Psoas muscle (tissue), 8 donors: ENCODE results near the gene RXFP4. TPM values are rescaled to one million over a fixed set of nuclear protein-coding genes. Genes with fewer than 3 reads are reported as not detected.

Experiments
- ATAC-seq, 4 donors: fragments of 200-7000 bp; cut with Tn5 transposase; one replicate each; pipeline ENCODE4 v1.9.1; 2020; ENCODE audit warnings: moderate library complexity in 3 of 4, mild to moderate bottlenecking in 2 of 4
- DNase-seq, 2 donors: peaks; one replicate each; pipeline ENCODE4 v3.0.0-alpha.2; 2020
- H3K27ac ChIP-seq: fragments of 200-600 bp; one replicate; pipeline ENCODE4 v1.8.0; 2022
- H3K27me3 ChIP-seq, 3 donors: fragments of 200-600 bp in 1 of 3; one replicate each; pipeline versions ENCODE4 v1.6.1 to v1.8.0; 2013 to 2022; ENCODE audit warnings: low read length in 2 of 3, mild to moderate bottlenecking in 2 of 3, moderate library complexity in 1 of 3; ENCODE audit not compliant: insufficient read depth in 3 of 3
- H3K36me3 ChIP-seq, 2 donors: fragments of 200-600 bp in 1 of 2; one replicate each; pipeline versions ENCODE4 v1.6.1 to v1.8.0; 2013 to 2022; ENCODE audit warnings: low read depth in 1 of 2, mild to moderate bottlenecking in 1 of 2, moderate library complexity in 1 of 2; ENCODE audit not compliant: insufficient read depth in 1 of 2
- H3K4me1 ChIP-seq: fragments of 200-600 bp; one replicate; pipeline ENCODE4 v1.8.0; 2022
- H3K4me3 ChIP-seq: fragments of 200-600 bp; one replicate; pipeline ENCODE4 v1.8.0; 2022; ENCODE audit warnings: mild to moderate bottlenecking
- H3K9me3 ChIP-seq: fragments of 200-600 bp; one replicate; pipeline ENCODE4 v1.8.0; 2022
- WGBS, 3 donors: extraction: QIAGEN DNeasy Blood & Tissue Kit; methylation state at CpG; one replicate each; pipeline versions ENCODE4 v1.1.6 to v1.1.7; 2013; 5-methylcytosine and 5-hydroxymethylcytosine counted together
- intact Hi-C, 2 donors: fragments of 100-400 bp; cut with DNase I; formaldehyde crosslinking; loops; one replicate each; pipeline versions ENCODE4 v1.11.0 to v1.14.2; 2022
- polyA plus RNA-seq, 3 donors: library from polyadenylated mRNA; stranded (reverse); fragments of 200-250 nt; gene quantifications; one replicate each; pipeline ENCODE4 v1.2.3, GENCODE V29; 2013
- total RNA-seq, 4 donors: library from RNA; stranded (reverse); fragmentation: NEBNext Ultra II Directional in 2 of 4; extraction: Animal tissue kit (Norgen Biotek cat#: 25700) in 2 of 4; gene quantifications; one replicate each; pipeline versions ENCODE4 v1.2.1 to v1.2.4, GENCODE V29; 2021 to 2023
- TF ChIP-seq, protein P1 (sequence below): fragments of 200-600 bp; IDR thresholded peaks from one replicate; pipeline ENCODE4 v1.8.0; 2022; ENCODE audit warnings: antibody characterized with exemption
- donor health status: healthy with polysubstance abuse.
- donor health status: DM: no; HTN: no; CAD: no; lungs with moderate emphysema.
- donor health status: Bipolar disorder and iron deficiency.
- donor health status: healthy.
- donor health status: DM: yes; HTN: yes; CAD: no.
- donor health status: DM: no; HTN: no; CAD: no.
- donor health status: DM: no; HTN: no; CAD: no.
- donor health status: DM: yes; HTN: yes; CAD: no.

Gene RXFP4
- total and polyA plus RNA-seq, 7 donors: not detected

DNA sequence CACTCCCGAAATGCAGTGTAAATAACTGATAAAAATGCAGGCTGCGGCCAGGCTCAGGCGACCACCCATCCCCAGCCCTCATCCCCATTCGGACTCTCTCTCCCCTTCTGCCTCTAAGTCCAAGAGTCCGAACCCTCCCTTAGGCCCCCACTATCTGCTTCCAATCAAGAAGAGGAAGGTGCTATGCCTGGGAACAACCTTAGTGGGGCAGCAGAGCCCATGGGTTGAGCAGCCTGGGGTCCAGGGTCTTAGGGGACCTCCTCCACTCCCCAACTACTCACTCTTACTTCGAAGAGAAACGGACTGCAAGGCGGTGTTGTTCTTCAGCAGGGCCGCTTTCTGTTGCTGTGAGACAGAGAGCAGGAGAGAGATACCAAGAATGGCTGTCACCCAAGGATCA is 24.7 kb downstream of the RXFP4 start:
- H3K27ac ChIP-seq: peak overlapping the region; percentile 89

DNA sequence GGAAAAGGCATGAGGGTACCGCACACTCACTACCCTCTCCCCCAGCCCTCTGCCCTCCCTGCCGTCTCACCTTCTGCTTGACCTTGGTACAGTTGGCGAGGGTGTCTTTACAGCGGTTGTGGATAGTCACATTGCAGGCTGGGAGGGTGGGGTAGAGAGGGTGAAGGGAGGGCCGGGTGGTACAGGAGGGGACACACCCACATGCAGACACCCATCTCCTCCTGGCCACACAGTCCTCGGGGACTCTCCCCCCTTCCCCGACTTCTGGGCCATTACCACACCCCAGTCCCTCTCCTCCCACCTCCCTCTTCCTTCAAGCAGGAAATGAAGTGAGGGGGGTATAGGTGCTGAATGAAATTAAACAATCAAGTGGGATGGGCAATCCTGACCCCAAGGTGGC is 25.3 kb downstream of the RXFP4 start:
- ATAC-seq (no peak), DNase-seq (no peak)
- H3K36me3 ChIP-seq: peaks cover 4 to 61% of the 10 kb centered on the region in 2 donors
- H3K4me3 ChIP-seq: peak overlapping the region; percentile 55
- peaks cover 64% of the 10 kb centered on the region for H3K4me1 ChIP-seq
- intact Hi-C loops: no loop called here
- WGBS, 3 donors: 27 to 33% (median 29%) methylated on average over 7 of the region's 7 CpGs
- TF ChIP-seq, protein P1, sequence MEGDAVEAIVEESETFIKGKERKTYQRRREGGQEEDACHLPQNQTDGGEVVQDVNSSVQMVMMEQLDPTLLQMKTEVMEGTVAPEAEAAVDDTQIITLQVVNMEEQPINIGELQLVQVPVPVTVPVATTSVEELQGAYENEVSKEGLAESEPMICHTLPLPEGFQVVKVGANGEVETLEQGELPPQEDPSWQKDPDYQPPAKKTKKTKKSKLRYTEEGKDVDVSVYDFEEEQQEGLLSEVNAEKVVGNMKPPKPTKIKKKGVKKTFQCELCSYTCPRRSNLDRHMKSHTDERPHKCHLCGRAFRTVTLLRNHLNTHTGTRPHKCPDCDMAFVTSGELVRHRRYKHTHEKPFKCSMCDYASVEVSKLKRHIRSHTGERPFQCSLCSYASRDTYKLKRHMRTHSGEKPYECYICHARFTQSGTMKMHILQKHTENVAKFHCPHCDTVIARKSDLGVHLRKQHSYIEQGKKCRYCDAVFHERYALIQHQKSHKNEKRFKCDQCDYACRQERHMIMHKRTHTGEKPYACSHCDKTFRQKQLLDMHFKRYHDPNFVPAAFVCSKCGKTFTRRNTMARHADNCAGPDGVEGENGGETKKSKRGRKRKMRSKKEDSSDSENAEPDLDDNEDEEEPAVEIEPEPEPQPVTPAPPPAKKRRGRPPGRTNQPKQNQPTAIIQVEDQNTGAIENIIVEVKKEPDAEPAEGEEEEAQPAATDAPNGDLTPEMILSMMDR: no peak
- H3K27me3 ChIP-seq: no peaks in the 10 kb centered on the region
- peak overlapping the region; percentile 89 for H3K27ac ChIP-seq
- no peaks in the 10 kb centered on the region for H3K9me3 ChIP-seq

More for the DNA sequence above, 24.7 kb downstream of the RXFP4 start:
- Histone ChIP-seq H3K4me3 (no peak overlapping the region), H3K9me3 (no peaks in the 10 kb centered on the region), H3K4me1 (peaks cover 63% of the 10 kb centered on the region), H3K36me3 (peaks cover 4 to 67% of the 10 kb centered on the region in 2 donors), H3K27me3 (no peaks in the 10 kb centered on the region)
- ATAC-seq (no peak), DNase-seq (no peak)
- 67 to 73% (median 72%) methylated on average over 9 of the region's 9 CpGs for WGBS, 3 donors
- TF ChIP-seq, protein P1: peak; percentile 19
- intact Hi-C loops: no loop called here

GRCh38 chr1:155967341-155968050 is 26.1 kb downstream of the RXFP4 start:
- peak overlapping the region; percentile 89 for H3K27ac ChIP-seq
- TF ChIP-seq, protein P1: no peak
- peak; percentile 24 to 62 (median 45) for ATAC-seq
- peaks cover 64% of the 10 kb centered on the region for H3K4me1 ChIP-seq
- 9 to 20% (median 16%) methylated on average over 13 of the region's 13 CpGs for WGBS, 3 donors
- peak overlapping the region; percentile 55 for H3K4me3 ChIP-seq
- no peaks in the 10 kb centered on the region for H3K27me3 ChIP-seq
- intact Hi-C loops: no loop called here
- peaks cover 4 to 53% of the 10 kb centered on the region in 2 donors for H3K36me3 ChIP-seq
- DNase-seq: peak in 1 of 2 donors; percentile 72
- H3K9me3 ChIP-seq: no peaks in the 10 kb centered on the region

DNA sequence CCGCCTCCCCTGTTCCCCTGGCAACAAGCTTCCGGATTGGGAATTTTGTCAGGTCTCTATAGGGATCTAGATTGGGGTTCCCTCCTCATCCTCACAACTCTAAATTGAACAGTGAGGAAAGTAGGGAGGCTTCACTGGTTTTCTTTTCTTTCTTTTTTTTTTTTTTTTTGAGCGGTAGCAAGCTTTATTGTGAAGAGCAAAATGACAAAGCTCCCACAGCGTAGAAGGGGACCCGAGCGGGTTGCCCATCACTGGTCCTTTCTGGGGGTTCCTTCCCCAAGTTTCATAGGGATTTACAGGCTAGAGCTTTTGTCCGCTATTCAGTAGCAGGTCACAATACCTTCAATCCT is 26.6 kb downstream of the RXFP4 start:
- peaks cover 4 to 48% of the 10 kb centered on the region in 2 donors for H3K36me3 ChIP-seq
- H3K27ac ChIP-seq: peak overlapping the region; percentile 89
- TF ChIP-seq, protein P1: no peak
- no peaks in the 10 kb centered on the region for H3K9me3 ChIP-seq
- WGBS, 3 donors: 36 to 39% (median 38%) methylated on average over 7 of the region's 7 CpGs
- peaks cover 69% of the 10 kb centered on the region for H3K4me1 ChIP-seq
- ATAC-seq: peak in 1 of 4 donors; percentile 1
- no peaks in the 10 kb centered on the region for H3K27me3 ChIP-seq
- intact Hi-C loops: no loop called here
- H3K4me3 ChIP-seq: peak overlapping the region; percentile 55
- DNase-seq: no peak

DNA sequence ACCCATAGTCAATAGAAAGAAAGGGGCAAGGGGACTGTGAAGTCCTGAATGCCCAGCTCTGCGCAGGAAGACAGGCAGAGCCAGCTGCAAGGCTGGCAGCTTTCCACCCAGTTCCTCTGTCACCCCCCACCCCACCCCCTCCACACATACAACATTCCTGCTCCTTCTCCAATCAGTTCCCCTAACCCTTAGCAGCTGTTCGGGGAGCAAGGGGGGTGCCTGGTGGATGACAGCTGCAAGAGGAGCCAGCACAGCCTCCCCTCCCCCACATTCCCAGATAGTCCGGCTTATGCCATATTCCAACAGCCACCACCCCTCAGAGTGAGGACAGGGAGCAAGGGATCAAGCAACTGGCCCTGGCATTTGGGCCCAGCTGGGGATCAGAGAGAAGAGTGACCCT is 27.2 kb downstream of the RXFP4 start:
- H3K36me3 ChIP-seq: peaks cover 4 to 41% of the 10 kb centered on the region in 2 donors
- TF ChIP-seq, protein P1: no peak
- 4 to 12% (median 5%) methylated on average over 3 of the region's 3 CpGs for whole genome bisulfite sequencing, 3 donors
- ATAC-seq: peak; percentile 76 to 86 (median 81)
- peak overlapping the region; percentile 89 for H3K27ac ChIP-seq
- DNase-seq: peak; percentile 78 to 86
- H3K4me3 ChIP-seq: peak overlapping the region; percentile 55
- intact Hi-C loops: no loop called here
- peaks cover 75% of the 10 kb centered on the region for H3K4me1 ChIP-seq
- H3K9me3 ChIP-seq: no peaks in the 10 kb centered on the region
- H3K27me3 ChIP-seq: no peaks in the 10 kb centered on the region
